Smooth muscle cell (in vitro differentiated cells): ENCODE results near the gene ATPAF1. TPM values are rescaled to one million over a fixed set of nuclear protein-coding genes. Genes with fewer than 3 reads are reported as not detected.

Experiments
- DNase-seq: peaks from one replicate; lab custom pipeline; 2025; ENCODE audit not compliant: unreplicated experiment; lab: John Stamatoyannopoulos, UW
- H2AFZ ChIP-seq: fragments of 200-600 bp; sonication (generic); 2 replicates; pipeline ENCODE4 v1.6.0; 2016; ENCODE audit warnings: antibody characterized with exemption, low read depth, mild to moderate bottlenecking
- H3F3A ChIP-seq: fragments of 200-600 bp; sonication (generic); 2 replicates; pipeline ENCODE4 v1.6.0; 2017; ENCODE audit warnings: antibody characterized with exemption, low read depth
- H3K27ac ChIP-seq: fragments of 200-600 bp; sonication (generic); 2 replicates; pipeline ENCODE4 v1.5.1; 2016; ENCODE audit warnings: low read depth, mild to moderate bottlenecking
- H3K27me3 ChIP-seq: fragments of 200-600 bp; sonication (generic); 2 replicates; pipeline ENCODE4 v1.6.1; 2016; ENCODE audit warnings: low read depth, mild to moderate bottlenecking
- H3K36me3 ChIP-seq: fragments of 200-600 bp; sonication (generic); 2 replicates; pipeline ENCODE4 v1.5.1; 2016; ENCODE audit warnings: low read depth
- H3K4me1 ChIP-seq: fragments of 200-600 bp; sonication (generic); 2 replicates; pipeline ENCODE4 v1.5.1; 2016; ENCODE audit warnings: low read depth
- H3K4me2 ChIP-seq: fragments of 200-600 bp; sonication (generic); 2 replicates; pipeline ENCODE4 v1.6.0; 2016; ENCODE audit warnings: mild to moderate bottlenecking
- H3K4me3 ChIP-seq: fragments of 200-600 bp; sonication (generic); 2 replicates; pipeline ENCODE4 v1.5.1; 2016; ENCODE audit warnings: mild to moderate bottlenecking
- H3K79me2 ChIP-seq: fragments of 200-600 bp; sonication (generic); 2 replicates; pipeline ENCODE4 v1.6.0; 2016; ENCODE audit warnings: low read depth, mild to moderate bottlenecking
- H3K9ac ChIP-seq: fragments of 200-600 bp; sonication (generic); 2 replicates; pipeline ENCODE4 v1.6.0; 2016; ENCODE audit warnings: low read depth
- H3K9me3 ChIP-seq: fragments of 200-600 bp; sonication (generic); replicated peaks from 2 replicates; pipeline ENCODE4 v1.5.1; 2016; ENCODE audit warnings: low read depth
- H4K20me1 ChIP-seq: fragments of 200-600 bp; sonication (generic); 2 replicates; pipeline ENCODE4 v1.6.0; 2016; ENCODE audit warnings: low read depth
- WGBS: methylation state at CpG from one replicate; pipeline ENCODE4 v1.1.7; 2016; ENCODE audit warnings: low lambda C conversion rate; 5-methylcytosine and 5-hydroxymethylcytosine counted together
- polyA plus RNA-seq: library from polyadenylated mRNA; unstranded; fragments of >200 nt; fragmentation: Nextera tagmentation; extraction: Ambion mirVana; gene quantifications from 2 replicates; pipeline ENCODE4 v1.2.1, GENCODE V29; 2016
- total RNA-seq: library from RNA; depleted of rRNA; stranded (reverse); fragments of >200 nt; gene quantifications from 2 replicates; pipeline ENCODE4 v1.2.3, GENCODE V29; 2014
- TF ChIP-seq, protein P1 (sequence below): fragments of 200-600 bp; sonication (generic); IDR thresholded peaks from 2 replicates; pipeline ENCODE4 v1.5.1; 2017; ENCODE audit warnings: borderline replicate concordance, mild to moderate bottlenecking, antibody characterized with exemption; ENCODE audit not compliant: insufficient read depth, poor library complexity, severe bottlenecking

The ATPAF1 gene
- total and polyA plus RNA-seq, 2 experiments from 2014 or later, result 22.2 to 31.2 TPM

DNA sequence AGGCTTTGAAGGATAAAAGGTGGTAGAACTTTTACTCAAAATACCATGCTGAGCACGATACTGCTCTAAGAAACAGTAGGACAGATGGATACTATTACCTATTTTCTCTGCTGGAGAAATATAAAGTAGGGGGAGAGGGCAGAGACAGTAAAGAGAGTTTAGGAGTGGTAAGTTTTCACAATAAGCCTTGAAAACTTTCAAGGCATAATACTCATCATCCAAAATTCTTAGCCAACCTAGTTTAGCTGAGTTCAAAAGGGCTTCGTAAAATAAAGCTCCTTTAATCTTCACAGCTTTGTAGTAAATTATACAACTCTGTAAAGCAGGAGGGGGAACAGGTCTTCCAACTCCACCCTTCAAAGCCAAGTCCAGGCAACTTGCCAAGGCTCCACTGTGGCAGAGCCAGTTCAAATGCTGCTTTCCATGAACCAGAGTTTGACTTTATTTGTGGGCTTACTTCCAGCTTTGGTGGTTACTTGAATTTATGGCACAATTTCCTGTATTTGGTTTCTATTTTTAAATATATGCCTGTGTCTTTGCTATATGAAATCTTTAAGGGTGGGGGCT, 19.0 kb upstream of the ATPAF1 start:
- no peaks in the 10 kb centered on the region for H3K4me1 ChIP-seq
- 90% methylated on average over 2 of the region's 2 CpGs for WGBS
- no peak overlapping the region for H2AFZ ChIP-seq
- TF ChIP-seq, protein P1, sequence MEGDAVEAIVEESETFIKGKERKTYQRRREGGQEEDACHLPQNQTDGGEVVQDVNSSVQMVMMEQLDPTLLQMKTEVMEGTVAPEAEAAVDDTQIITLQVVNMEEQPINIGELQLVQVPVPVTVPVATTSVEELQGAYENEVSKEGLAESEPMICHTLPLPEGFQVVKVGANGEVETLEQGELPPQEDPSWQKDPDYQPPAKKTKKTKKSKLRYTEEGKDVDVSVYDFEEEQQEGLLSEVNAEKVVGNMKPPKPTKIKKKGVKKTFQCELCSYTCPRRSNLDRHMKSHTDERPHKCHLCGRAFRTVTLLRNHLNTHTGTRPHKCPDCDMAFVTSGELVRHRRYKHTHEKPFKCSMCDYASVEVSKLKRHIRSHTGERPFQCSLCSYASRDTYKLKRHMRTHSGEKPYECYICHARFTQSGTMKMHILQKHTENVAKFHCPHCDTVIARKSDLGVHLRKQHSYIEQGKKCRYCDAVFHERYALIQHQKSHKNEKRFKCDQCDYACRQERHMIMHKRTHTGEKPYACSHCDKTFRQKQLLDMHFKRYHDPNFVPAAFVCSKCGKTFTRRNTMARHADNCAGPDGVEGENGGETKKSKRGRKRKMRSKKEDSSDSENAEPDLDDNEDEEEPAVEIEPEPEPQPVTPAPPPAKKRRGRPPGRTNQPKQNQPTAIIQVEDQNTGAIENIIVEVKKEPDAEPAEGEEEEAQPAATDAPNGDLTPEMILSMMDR, result no peak
- no peak overlapping the region for H3K9ac ChIP-seq
- no peak for DNase-seq
- peaks cover 67% of the 10 kb centered on the region for H3K36me3 ChIP-seq
- H3F3A ChIP-seq, result no peaks in the 10 kb centered on the region
- no peaks in the 10 kb centered on the region for H3K9me3 ChIP-seq
- no peak overlapping the region for H3K4me3 ChIP-seq
- no peaks in the 10 kb centered on the region for H3K79me2 ChIP-seq
- peaks cover 7% of the 10 kb centered on the region for H4K20me1 ChIP-seq
- no peaks in the 10 kb centered on the region for H3K27me3 ChIP-seq
- no peak overlapping the region for H3K27ac ChIP-seq
- no peak overlapping the region for H3K4me2 ChIP-seq

DNA sequence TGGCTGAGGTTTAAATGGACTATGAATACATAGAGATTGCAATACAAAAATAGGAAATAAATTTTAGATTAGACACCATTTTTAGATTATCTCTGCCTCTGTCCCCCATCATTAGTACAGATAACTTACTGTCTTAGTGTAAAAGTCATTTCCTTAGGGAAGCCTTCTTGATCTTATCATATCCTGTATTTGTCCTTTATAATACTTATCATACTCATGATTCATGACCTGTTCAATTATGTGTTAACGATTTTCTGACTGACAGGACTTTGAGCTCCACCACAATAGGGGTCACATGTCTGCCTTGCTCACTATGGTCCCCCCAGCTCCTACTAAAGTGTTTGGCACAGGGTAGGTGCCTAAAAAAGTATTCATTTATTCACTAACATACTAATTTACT, 18.1 kb upstream of the ATPAF1 start:
- H3K9ac ChIP-seq, result no peak overlapping the region
- H3K27ac ChIP-seq, result no peak overlapping the region
- no peaks in the 10 kb centered on the region for H3K9me3 ChIP-seq
- no peaks in the 10 kb centered on the region for H3K79me2 ChIP-seq
- no peak overlapping the region for H3K4me3 ChIP-seq
- no peak overlapping the region for H3K4me2 ChIP-seq
- TF ChIP-seq, protein P1, result no peak
- WGBS, result 90% methylated on average over 1 of the region's 1 CpG
- H3F3A ChIP-seq, result no peaks in the 10 kb centered on the region
- peaks cover 76% of the 10 kb centered on the region for H3K36me3 ChIP-seq
- H3K4me1 ChIP-seq, result no peaks in the 10 kb centered on the region
- H3K27me3 ChIP-seq, result no peaks in the 10 kb centered on the region
- no peak for DNase-seq
- peaks cover 5% of the 10 kb centered on the region for H4K20me1 ChIP-seq
- H2AFZ ChIP-seq, result no peak overlapping the region

GRCh38 chr1:46684670-46685069, 16.5 kb upstream of the ATPAF1 start:
- Histone ChIP-seq H3K27me3 (no peaks in the 10 kb centered on the region), H3K4me1 (no peaks in the 10 kb centered on the region), H3K27ac (no peak overlapping the region), H4K20me1 (no peaks in the 10 kb centered on the region), H2AFZ (no peak overlapping the region), H3K4me2 (no peak overlapping the region), H3K9me3 (no peaks in the 10 kb centered on the region), H3F3A (no peaks in the 10 kb centered on the region), H3K79me2 (no peaks in the 10 kb centered on the region), H3K4me3 (no peak overlapping the region), H3K36me3 (peaks cover 77% of the 10 kb centered on the region), H3K9ac (no peak overlapping the region)
- no peak for DNase-seq
- 98% methylated on average over 2 of the region's 2 CpGs for WGBS
- TF ChIP-seq, protein P1, result no peak

GRCh38 chr1:46682064-46682463, 13.9 kb upstream of the ATPAF1 start:
- H4K20me1 ChIP-seq, result no peaks in the 10 kb centered on the region
- H3F3A ChIP-seq, result no peaks in the 10 kb centered on the region
- no peak overlapping the region for H2AFZ ChIP-seq
- no peak overlapping the region for H3K4me2 ChIP-seq
- H3K9ac ChIP-seq, result no peak overlapping the region
- no peaks in the 10 kb centered on the region for H3K27me3 ChIP-seq
- no peak overlapping the region for H3K4me3 ChIP-seq
- no peaks in the 10 kb centered on the region for H3K79me2 ChIP-seq
- peaks cover 5% of the 10 kb centered on the region for H3K4me1 ChIP-seq
- H3K36me3 ChIP-seq, result peaks cover 63% of the 10 kb centered on the region
- TF ChIP-seq, protein P1, result no peak
- H3K27ac ChIP-seq, result no peak overlapping the region
- H3K9me3 ChIP-seq, result no peaks in the 10 kb centered on the region
- DNase-seq, result no peak
- 93% methylated on average over 1 of the region's 1 CpG for WGBS
